ENCODE data around the gene PTPRR.

GRCh38 chr12:70711831-70712230 is 208.7 kb downstream of the PTPRR start:
- TF ChIP-seq CTCF (IDR thresholded peaks at IDR 0.05; ENCODE audit: low read depth, low read length, poor library complexity, severe bottlenecking): no peak
- no peak for TF ChIP-seq EZH2phosphoT487 (IDR thresholded peaks at IDR 0.05; ENCODE audit: borderline replicate concordance, low read length)

All from DOHH2 (cell line).